ENCODE results near the gene KLF12. TPM values are rescaled to one million over a fixed set of nuclear protein-coding genes. Genes with fewer than 3 reads are reported as not detected.
A peak's percentile ranks its signal among the peaks of the same experiment; 100 is the strongest.

The KLF12 gene
- total RNA-seq, 1 experiment from 2014 or later: 20.3 TPM

- no peak for DNase-seq (ENCODE audit: low read depth)
Observed at GRCh38 chr13:74103970-74104555, 30.1 kb downstream of the KLF12 start.

- DNase-seq (ENCODE audit: low read depth): peak; percentile 60
Observed at GRCh38 chr13:74103196-74103595, 31.0 kb downstream of the KLF12 start.

GRCh38 chr13:74102691-74103090, 31.5 kb downstream of the KLF12 start:
- DNase-seq (ENCODE audit: low read depth): peak; percentile 45

DNA sequence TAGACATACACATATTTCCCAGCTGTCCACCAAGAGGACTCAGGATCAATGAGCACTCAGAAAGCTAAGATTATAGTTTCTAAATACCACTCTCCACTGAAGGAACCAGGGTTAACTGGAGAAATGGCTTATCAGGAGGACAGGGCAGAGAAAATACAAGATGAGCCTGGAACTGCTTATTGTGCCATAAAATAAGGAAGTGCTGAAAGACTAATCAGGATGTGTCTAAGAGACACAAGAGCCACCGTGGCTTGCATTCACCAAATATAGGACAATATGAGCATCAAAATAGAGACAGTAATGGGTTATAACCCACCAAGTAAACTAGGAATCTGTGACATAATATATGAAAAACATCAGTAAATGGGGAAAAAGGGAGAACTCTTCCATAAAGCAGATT, 32.8 kb downstream of the KLF12 start:
- no peak for DNase-seq (ENCODE audit: low read depth)

GRCh38 chr13:74098077-74098476, 36.1 kb downstream of the KLF12 start:
- no peak for DNase-seq (ENCODE audit: low read depth)

DNA sequence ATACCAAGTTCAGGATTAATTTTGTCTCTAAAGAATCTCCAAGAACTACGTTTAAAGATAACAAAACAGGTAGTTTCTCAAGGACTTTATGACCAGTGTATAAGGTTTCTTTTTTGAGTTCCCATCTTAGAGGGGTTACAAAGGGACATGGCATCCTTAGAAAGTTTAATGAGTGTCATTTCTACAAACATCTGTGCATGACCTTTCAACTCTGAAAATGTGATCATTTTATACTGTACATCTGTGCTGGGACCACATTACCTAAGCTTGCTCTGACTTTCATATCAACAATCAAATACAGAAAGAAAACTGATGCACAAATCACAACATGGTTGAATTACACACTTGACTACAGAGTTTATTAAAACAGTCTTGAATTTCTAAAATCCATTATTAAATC, 37.1 kb downstream of the KLF12 start:
- DNase-seq (ENCODE audit: low read depth): no peak

GRCh38 chr13:74093691-74094090, 40.5 kb downstream of the KLF12 start:
- no peak for DNase-seq (ENCODE audit: low read depth)

GRCh38 chr13:74092711-74093110, 41.5 kb downstream of the KLF12 start:
- DNase-seq (ENCODE audit: low read depth): no peak

DNA sequence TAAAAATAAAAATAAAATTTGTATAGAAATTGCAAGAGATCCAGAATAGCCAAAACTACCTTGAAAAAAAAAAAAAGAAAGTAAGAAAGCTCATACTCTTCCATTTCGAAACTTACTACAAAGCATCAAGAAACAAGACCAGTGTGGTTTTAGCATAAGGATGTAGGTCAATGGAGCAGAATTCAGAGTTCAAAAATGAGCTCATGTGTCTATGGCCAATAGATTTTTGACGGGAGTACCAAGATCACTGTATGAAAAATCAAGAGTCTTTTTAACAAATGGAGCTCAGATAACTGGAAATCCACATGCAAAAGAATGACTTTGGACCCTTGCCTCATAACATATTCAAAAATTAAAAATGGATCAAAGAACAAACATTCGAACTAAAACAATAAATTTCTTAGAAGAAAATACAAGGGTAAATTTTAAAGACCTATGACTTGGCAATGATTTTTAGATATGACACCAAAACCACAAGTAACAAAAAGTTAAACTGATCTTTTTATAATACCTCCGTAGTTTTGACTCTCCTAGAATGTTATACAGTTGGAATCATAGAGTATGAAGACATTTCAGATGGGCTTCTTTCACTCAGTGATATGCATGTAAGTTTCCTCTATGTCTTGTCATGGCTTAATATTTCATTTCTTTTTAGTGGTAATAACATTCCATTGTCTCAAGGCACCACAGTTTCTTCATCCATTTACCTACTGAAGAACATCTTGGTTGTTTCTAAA, 43.2 kb downstream of the KLF12 start:
- no peak for DNase-seq (ENCODE audit: low read depth)

DNA sequence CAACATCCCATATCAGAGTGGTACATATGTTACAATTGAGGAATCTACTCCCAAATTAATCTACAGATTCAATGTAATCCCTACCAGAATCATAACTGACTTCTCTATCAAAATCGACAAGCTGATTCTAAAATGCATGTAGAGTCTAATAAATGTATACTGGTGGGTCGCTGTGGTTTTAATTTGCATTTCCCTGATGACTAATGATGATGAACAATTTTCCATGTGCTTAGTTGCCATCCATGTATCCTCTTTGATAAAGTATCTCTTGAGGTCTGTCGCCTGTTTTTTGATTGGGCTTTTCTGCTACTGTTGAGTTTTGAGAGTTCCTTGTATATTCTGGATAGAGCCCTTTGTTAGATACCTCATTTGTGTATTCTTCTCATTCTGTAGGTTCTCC, 43.8 kb downstream of the KLF12 start:
- no peak for DNase-seq (ENCODE audit: low read depth)

DNA sequence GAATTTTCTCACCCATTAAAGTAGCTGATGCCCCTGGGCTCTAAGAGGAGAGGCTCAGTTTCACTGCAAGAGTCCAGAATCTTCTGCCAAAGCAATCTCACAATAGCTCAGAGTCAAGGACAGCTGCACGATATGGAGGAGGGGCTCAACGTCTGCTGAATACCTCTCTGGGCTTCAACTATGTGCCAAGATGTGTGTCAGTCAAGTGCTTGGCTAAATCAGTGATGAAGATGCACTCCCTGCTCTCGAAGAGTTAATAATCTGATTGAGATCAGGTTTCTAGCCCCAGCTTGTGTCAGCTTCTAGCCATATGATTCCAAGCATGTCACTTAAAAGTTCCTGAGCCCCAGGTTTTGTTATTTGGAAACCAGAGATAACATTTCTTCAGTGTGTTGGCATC, 46.8 kb downstream of the KLF12 start:
- DNase-seq (ENCODE audit: low read depth): no peak
